ENCODE results near the gene SBF1. TPM values are rescaled to one million over a fixed set of nuclear protein-coding genes. Genes with fewer than 3 reads are reported as not detected.
A peak's percentile ranks its signal among the peaks of the same experiment; 100 is the strongest.

SBF1 gene
- total RNA-seq, 4 donors from 2014 or later = 80.0 to 227 (median 128) TPM

DNA sequence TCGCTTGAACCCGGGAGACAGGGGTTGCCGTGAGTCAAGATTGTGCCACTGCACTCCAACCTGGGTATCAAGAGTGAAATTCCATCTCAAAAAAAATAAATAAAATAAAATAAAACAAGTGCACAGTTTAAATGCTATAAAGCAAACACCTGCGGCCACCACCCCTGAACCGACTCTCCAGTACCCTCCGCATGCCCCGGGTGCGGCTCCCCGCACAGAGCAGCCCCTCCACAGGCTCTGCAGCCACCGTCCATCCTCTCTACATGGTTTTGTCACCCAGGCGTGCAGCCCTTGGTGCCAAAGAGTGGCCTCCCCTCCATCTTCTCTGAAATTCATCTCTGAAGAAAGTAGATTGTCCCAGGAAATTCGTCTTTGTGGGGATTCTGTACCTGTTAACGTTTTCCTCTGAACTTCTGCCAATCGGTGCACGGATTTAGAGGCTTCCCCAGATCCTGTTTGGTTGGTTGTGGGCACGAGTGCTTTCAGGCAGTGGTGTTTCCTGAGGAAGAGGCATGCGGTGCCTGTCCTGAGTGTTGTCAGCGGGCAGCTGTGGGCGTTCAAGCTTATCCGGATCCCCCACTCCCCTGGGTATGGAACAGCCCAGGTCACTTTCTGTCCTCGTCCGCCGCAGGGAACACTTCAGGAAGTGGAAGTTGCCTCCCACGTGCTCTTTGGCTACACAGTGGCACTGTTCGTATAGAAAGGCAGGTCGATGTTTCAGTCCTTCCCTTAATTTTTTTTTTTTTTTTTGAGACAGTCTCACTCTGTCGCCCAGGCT, 15.9 kb upstream of the SBF1 start:
- no peak for TF ChIP-seq POLR2A (IDR thresholded peaks at IDR 0.05)
- no peak for TF ChIP-seq CTCF (IDR thresholded peaks at IDR 0.05)
- H3K36me3 ChIP-seq = no peaks in the 10 kb centered on the region
- no peaks in the 10 kb centered on the region for H3K9me3 ChIP-seq
- no peak overlapping the region for H3K27ac ChIP-seq
- no peak overlapping the region for H3K4me3 ChIP-seq (replicated peaks in 1 of 3)
- H3K27me3 ChIP-seq = no peaks in the 10 kb centered on the region
- peak; percentile 76 to 78 for DNase-seq
- whole genome bisulfite sequencing, 2 donors = 48 to 49% methylated on average over 26 to 27 of the region's 27 CpGs
- peaks cover 15 to 31% of the 10 kb centered on the region in 2 donors for H3K4me1 ChIP-seq
- intact Hi-C loops (cut with DNase I) = no loop called here

GRCh38 chr22:50489363-50490243, 14.8 kb upstream of the SBF1 start:
- Histone ChIP-seq H3K9me3 (no peaks in the 10 kb centered on the region), H3K27me3 (no peaks in the 10 kb centered on the region), H3K36me3 (no peaks in the 10 kb centered on the region), H3K4me3 (replicated peaks in 1 of 3) (no peak overlapping the region), H3K27ac (no peak overlapping the region), H3K4me1 (peaks cover 25 to 42% of the 10 kb centered on the region in 2 donors)
- intact Hi-C loops (cut with DNase I) = no loop called here
- no peak for DNase-seq
- TF ChIP-seq POLR2A (IDR thresholded peaks at IDR 0.05) = no peak
- no peak for TF ChIP-seq CTCF (IDR thresholded peaks at IDR 0.05)
- WGBS, 2 donors = 86 to 90% methylated on average over 7 to 23 of the region's 31 CpGs

GRCh38 chr22:50488886-50489285, 14.1 kb upstream of the SBF1 start:
- H3K27me3 ChIP-seq = no peaks in the 10 kb centered on the region
- intact Hi-C loops (cut with DNase I) = no loop called here
- DNase-seq = no peak
- H3K9me3 ChIP-seq = no peaks in the 10 kb centered on the region
- H3K4me1 ChIP-seq = peaks cover 29 to 49% of the 10 kb centered on the region in 2 donors
- no peaks in the 10 kb centered on the region for H3K36me3 ChIP-seq
- 82 to 88% methylated on average over 17 to 19 of the region's 19 CpGs for WGBS, 2 donors
- H3K4me3 ChIP-seq (replicated peaks in 1 of 3) = no peak overlapping the region
- H3K27ac ChIP-seq = no peak overlapping the region
- TF ChIP-seq POLR2A (IDR thresholded peaks at IDR 0.05) = no peak
- no peak for TF ChIP-seq CTCF (IDR thresholded peaks at IDR 0.05)

- Histone ChIP-seq H3K27ac (peak overlapping the region in 1 of 3 donors; percentile 92), H3K36me3 (no peaks in the 10 kb centered on the region), H3K4me1 (peaks cover 37 to 57% of the 10 kb centered on the region in 2 donors), H3K4me3 (replicated peaks in 1 of 3) (no peak overlapping the region), H3K27me3 (no peaks in the 10 kb centered on the region), H3K9me3 (no peaks in the 10 kb centered on the region)
- 78 to 80% methylated on average over 7 to 9 of the region's 18 CpGs for WGBS, 2 donors
- no peak for DNase-seq
- no peak for TF ChIP-seq CTCF (IDR thresholded peaks at IDR 0.05)
- no peak for TF ChIP-seq POLR2A (IDR thresholded peaks at IDR 0.05)
- intact Hi-C loops (cut with DNase I) = no loop called here
Measured at GRCh38 chr22:50488006-50488677, 13.3 kb upstream of the SBF1 start.
